GM19372 (cell line): ENCODE measurements around the gene SUCNR1.
"Not testable (repeated sequence)": the region's sequence is repeated elsewhere in the genome, so short reads cannot be mapped to it uniquely, and the experiment has no call there.

ENCODE experiments used
- ATAC-seq: cut with Tn5 transposase; IDR thresholded peaks from one replicate; pipeline ENCODE4 v1.9.1; 2021; ENCODE audit warnings: mild to moderate bottlenecking, low read depth, moderate library complexity; ENCODE audit not compliant: unreplicated experiment

The SUCNR1 gene

DNA sequence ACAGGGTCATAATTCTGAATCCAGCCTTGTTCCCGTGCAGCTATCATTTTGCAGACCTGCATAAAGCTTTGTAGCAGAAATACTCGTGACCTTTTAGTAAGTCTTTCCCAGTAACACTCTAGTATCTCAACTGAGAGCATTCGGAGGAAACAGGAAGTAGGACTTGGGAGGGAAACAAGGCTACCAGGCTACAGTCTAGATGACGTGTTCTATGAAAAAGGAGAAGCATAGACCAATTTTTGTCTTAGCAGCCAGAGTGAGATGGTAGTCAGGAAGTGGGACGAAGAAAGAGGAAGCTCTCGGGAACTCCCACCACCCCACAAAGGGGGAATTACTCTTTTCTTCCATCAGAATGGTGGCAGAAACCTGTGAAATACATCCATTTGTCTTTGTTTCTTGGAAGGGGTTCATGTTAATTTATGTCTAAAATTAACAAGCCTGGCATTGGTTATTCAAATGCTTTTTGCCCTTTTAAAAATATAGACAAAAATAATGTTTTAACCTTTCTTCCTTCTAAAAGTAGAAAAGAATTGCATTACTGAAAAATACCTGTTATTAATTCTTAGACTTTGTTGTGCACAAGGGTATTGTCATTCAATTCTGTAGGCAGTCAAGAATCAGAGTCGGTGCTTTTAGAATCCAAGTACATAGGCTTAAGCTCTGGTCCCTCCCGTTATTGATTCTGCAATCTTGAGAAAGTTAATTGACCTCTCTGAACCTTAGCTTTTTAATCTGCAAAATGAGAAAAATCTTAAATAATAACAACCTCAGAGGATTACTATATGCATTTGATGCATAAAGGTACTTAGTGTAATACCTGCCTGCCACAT, 1.6 kb upstream of the SUCNR1 start:
- peak; percentile 59 for ATAC-seq

DNA sequence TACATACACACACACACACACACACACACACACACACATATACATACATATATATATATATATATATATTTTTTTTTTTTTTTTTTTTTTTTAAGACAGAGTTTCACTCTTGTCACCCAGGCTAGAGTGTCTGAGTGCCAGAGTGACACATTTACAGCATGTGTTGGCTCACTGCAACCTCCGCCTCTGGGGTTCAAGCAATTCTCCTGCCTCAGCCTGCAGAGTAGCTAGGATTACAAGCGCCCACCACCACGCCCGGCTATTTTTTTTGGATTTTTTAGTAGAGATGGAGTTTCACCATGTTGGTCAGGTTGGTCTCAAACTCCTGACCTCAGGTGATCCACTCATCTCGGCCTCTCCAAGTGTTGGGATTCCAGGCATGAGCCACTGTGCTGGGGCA, 636 bp downstream of the SUCNR1 start:
- ATAC-seq = not testable (repeated sequence)

DNA sequence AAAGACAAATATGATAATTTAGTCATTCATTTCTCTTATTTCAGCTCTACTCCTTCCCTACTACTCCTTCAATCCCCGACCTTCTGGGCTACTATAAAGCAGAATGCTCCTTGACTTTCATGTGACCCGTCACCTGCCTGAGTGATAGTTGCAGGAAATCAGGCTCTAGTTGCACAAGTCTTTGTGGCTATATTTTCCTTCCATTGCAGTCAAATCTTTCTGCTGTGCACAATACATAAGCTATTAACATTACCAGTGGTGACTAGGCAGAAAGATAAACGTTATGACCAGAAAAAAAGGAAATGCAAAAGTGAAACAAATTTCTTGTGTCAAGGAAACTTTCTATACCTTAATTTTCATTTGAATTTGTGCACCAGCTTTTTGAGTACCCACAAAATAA, 2.3 kb downstream of the SUCNR1 start:
- peak; percentile 73 for ATAC-seq

DNA sequence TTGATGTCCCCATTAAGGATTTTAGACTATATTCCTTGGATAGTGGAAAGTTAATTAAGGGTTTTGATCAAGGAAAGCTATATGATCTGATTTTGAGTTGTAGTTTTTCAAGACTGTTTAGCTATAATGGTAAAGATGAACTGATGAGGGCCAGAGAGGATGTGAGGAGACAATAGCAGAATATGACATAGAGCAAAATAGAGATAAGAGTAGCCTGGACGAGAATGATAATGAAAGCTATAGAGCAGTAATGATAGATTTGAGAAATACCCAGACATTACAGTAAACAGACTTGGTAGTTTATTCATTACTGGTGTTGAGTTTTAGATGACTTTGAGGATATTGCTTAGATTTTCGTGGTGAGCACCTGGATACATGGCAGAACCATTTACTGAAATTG, 3.8 kb downstream of the SUCNR1 start:
- no peak for ATAC-seq

DNA sequence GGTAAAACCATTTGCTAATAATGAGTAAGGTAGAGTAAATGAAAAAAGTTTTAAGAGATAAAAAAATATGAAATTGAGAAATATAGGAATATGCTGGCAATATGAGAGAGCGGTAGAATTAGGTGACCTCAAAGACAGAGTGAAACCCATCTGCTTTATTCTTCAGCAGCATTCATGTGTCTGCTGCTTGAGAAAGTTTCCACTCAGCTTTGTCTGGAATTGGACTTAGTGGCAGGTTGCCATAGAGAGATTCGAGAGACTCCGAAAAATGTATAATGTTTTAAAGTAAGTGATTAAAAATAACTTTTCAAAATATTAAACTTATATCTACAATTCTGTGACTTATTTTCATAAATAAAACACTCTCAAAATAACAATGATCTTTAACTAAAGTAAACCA, 5.0 kb downstream of the SUCNR1 start:
- no peak for ATAC-seq

DNA sequence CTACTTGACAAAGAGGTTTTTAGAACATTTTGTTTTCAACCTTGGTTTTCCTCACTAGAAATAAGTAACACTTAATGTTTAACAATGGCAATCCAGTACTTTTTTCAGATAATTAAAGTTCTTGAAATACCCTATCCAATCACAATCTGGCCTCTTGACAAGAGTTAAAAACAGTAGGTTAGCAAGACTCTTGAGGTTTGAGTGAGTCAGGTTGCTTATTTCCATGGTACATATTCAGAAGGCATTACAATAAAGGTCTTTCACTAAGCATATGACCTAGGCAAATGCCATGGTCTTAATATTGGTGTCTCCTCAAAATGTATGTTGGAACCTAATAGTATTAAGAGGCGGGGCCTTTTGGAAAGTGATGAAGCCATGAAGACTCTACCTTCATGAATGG, 5.6 kb downstream of the SUCNR1 start:
- no peak for ATAC-seq

DNA sequence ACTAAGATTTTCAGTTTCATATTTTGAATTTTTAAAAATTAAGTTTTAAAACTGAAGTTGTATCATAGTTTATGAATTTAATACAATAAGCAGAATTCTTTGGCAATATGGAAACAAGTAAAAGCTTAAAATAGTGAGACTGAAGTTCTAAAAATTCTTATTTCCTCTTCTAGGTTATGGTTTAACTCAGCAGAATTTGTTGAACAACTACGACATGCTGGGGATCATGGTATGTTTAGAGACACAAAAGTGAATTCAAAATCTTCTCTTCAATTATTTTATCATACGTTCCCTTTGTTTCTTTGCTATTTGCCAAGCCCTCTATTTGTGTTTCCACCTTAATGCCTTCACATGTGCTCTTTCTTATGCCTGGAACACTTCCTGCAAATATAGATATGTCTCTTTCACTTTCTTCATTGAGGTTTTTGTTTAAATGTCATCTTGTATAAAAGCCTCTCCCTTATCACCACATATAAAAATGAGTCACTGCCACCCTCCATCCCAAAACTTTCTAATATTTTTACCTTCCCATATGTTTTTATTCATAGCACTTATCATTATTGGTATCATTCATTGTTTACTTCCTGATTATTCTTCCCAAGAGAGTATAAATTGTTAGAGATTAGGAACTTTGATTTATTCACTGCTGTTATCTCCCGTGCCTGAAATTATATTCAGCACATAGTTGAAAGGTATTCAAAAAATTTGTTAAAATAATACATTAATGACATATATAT, 6.4 kb downstream of the SUCNR1 start:
- ATAC-seq = peak; percentile 37

DNA sequence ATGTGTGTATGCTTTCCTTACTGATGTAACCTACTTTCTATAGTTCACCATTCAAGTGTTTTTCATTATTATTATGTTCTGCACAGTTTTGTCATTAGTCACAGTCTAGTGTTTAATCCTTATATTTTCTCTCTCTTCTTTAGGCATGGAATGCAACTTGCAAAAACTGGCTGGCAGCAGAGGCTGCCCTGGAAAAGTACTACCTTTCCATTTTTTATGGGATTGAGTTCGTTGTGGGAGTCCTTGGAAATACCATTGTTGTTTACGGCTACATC, 6.9 kb downstream of the SUCNR1 start:
- ATAC-seq = no peak

DNA sequence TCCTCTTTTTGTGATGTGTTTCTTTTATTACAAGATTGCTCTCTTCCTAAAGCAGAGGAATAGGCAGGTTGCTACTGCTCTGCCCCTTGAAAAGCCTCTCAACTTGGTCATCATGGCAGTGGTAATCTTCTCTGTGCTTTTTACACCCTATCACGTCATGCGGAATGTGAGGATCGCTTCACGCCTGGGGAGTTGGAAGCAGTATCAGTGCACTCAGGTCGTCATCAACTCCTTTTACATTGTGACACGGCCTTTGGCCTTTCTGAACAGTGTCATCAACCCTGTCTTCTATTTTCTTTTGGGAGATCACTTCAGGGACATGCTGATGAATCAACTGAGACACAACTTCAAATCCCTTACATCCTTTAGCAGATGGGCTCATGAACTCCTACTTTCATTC, 7.7 kb downstream of the SUCNR1 start:
- no peak for ATAC-seq

DNA sequence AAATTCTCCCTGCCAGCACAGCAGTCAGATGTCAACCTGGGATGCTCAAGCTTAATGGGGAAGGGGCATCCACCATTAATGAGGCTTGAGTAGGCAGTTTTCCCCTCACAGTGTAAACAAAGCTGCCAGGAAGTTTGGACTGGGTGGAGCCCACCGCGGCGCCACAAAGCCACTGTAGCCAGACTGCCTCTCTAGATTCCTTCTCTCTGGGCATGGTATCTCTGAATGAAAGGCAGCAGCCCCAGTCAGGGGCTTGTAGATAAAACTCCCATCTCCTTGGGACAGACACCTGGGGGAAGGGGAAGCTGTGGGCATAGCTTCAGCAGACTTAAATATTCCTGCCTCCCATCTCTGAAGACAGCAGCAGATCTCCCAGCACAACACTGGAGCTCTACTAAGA, 12.0 kb downstream of the SUCNR1 start:
- not testable (repeated sequence) for ATAC-seq

DNA sequence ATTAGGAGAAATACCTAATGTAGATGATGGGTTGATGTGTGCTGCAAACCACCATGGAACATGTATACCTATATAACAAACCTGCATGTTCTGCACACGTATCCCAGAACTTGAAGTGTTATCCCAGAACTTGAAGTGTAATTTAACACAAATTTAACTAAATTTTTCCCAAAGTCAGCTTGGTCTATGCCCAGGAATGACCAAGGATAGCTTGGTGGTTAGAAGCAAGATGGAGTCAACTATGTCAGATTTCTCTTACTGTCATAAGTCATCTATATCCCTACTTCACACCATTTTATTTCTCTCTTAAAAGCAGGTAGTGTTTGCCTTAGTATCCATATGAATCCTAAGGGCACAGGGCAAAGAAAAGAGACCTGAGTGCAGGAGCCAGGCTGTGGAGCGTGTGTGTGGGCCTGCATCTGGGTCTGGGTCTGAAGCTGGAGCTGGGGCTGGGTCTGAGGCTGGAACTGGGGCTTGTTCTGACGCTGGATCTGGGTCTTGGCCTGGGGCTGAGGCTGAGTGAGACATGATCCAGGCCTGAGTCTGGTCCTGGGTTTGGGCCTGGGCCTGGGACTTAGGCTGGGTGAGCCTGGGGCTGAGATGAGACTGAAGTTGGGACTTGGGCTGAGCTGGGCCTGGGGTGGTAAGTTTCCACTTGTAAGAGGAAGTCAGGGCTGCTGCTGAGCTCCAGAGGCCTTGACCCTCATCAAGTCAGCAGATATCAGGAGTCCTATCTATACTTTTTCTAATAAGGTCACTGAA, 14.2 kb downstream of the SUCNR1 start:
- not testable (repeated sequence) for ATAC-seq

DNA sequence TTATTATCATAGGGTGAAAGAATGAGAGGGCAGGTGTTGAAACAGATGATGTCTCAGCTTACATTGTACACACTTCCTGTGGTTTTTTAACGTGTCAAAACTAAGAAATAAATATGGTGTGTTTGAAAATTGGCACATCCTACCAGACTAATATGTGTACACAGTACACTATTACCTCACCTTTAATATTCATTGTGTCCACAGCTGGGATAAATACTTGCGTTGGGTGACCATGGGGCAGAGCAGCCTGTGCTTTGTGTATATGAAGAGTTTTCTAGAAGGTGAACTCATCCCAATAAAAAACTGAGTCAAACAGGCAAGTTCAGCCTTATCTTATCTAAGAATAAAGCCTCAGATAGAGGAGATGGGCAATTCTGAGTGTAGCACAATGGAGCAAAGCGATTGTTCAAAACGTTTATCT, 17.3 kb downstream of the SUCNR1 start:
- peak; percentile 70 for ATAC-seq

DNA sequence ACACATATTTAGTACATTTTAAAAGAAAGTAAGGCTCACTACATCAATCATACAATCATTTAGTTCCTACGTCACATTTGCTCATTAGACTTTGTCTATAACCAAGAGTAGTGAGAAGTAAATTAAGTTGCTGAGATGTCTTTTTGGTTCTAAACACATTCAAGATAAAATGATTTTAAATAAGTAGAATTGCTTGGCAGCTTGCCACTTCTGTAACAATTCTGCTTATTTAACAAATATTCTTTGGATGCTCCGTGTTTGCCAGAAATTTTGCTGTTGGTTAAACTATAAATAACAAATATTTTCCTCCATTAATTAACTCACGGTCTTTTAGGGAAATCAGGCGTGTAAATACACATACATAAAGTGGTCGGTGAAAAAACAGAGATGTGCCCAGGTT, 18.3 kb downstream of the SUCNR1 start:
- no peak for ATAC-seq

DNA sequence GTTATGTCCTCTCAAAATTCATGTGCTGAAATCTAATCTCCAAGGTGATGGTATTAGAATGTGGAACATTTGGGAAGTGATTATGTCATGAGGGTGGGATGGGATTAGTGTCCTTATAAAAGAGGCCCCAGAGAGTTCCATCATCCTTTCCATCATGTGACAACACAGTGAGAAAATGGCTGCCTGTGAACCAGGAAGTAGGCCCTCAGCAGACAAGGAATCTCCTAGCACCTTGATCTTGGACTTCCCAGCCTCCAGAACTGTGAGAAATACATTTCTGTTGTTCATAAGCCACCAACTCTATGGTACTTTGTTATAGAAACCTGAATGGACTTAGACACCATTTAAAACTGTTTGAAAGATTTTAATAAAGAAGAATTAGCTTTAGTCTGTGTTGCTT, 20.8 kb downstream of the SUCNR1 start:
- ATAC-seq = no peak

DNA sequence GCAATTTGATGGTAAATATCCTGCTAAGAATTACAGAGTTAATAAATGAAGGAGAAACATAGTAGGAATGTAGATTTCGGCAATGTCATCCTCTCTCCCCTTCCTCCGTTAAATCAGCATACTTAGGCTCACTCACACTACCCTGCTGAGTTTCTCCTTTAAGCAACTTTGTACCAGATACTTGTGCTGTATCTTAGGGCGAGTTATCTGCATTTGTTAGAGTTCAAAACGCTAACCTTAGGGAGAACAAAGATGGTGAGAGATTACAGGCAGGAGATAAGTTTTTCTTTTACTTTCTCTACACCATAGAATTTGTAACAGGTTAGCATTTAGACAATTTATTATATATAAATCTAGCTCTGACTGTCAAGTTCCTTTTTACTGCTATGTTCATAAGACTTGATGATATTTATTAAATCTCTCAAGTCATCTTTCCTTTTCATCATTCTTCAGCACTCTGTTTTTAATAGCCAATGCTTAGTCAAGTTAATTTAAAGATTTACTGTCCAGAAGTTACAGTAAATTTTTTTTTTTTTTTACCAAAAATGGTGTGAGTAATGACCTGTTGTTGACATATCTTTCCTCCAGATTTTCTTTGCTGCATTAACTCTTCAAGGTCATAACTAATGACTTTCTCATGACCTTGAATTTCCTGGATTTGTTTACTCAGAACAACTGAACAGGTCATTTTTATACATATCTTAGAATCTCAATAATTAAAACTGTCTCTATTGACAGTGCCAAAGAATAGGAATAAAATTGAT, 22.2 kb downstream of the SUCNR1 start:
- no peak for ATAC-seq

DNA sequence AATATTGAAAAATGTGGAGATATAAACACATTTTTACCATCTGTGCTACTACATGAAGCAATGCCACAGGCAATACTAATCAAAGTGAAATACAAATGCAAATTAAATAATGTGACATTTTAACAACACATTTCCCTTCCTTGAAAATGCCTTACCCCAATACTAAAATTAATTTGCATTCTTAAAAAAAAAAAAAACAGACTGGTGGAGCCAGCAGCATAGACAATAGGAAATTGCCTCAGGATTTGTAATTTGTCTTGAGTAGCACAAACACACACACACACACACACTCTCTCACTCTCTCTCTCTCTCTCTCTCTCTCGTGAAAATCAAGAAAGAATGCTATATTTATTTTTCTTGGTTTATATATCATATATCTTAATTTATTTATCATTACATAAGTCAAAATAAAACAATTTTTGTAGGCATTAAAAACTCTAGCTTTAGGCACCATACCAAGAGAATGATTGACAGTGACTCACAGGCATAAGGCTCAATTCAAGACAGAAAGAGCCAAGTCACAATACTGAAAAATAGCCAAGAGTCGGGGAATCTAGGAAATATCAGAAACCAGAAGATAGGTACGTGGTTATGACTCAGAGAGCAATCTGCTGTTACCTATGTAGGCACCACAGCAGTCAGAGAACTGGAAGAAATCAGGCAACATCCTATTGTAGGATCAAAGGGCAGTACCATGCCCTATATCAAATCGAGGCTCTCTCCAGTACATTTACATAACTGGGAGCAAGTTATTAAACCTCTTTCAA, 23.0 kb downstream of the SUCNR1 start:
- ATAC-seq = no peak

DNA sequence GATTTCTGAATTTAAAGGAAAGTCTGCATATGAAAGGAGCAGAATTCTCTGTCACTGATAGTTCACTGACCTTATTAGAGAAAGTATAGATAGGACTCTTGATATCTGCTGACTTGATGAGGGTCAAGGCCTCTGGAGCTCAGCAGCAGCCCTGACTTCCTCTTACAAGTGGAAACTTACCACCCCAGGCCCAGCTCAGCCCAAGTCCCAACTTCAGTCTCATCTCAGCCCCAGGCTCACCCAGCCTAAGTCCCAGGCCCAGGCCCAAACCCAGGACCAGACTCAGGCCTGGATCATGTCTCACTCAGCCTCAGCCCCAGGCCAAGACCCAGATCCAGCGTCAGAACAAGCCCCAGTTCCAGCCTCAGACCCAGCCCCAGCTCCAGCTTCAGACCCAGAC, 24.7 kb downstream of the SUCNR1 start:
- not testable (repeated sequence) for ATAC-seq

DNA sequence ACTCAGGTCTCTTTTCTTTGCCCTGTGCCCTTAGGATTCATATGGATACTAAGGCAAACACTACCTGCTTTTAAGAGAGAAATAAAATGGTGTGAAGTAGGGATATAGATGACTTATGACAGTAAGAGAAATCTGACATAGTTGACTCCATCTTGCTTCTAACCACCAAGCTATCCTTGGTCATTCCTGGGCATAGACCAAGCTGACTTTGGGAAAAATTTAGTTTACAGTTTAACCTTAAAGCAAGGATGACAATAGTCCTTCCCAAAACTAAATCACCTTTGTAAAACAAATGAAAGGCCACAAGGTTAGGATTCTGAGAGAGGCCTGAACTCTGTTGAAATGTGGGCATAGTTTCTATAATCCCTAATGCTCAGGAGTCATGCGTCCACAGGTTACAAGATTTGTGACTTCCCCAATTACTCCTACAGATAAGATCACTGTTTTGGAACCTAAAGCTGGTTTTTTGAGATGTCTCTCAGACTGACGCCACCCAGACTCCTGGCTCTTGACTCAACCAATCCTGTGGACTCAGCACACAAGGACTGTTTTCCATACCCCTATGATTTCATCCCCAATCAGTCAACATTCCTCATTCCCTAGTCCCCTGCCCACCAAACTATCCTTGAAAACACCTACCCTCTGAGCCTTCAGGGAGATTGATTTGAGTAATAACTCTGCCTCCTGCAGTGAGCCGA, 25.3 kb downstream of the SUCNR1 start:
- not testable (repeated sequence) for ATAC-seq

DNA sequence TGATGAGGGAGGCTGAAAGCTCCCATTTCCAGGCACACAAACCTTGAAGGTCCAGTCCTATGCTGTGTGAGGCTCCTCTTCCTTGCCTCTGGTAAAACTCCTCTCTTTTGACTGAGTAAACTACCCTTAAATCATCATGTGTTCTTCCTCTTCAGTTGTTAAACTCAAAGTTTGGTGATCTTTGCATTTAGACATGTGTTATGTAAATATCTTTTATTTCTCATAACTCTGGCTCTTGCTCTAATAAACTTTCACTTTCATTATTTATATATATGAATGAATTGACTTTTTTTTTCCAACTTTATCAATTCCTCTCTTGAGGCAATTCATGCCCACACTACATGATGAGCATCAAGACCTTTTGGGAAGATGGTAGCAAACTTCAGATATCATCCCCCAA, 26.6 kb downstream of the SUCNR1 start:
- no peak for ATAC-seq
